Breast epithelium (tissue), 3 donors: ENCODE results near the gene C1QL2.

Experiments
- POLR2A ChIP-seq: fragments of 450-650 bp; IDR thresholded peaks from one replicate; pipeline ENCODE4 v1.6.1; 2016; ENCODE audit warnings: antibody characterized with exemption, mild to moderate bottlenecking, moderate library complexity
- POLR2AphosphoS5 ChIP-seq, 3 donors: sonication (generic); formaldehyde crosslinking; IDR thresholded peaks; one replicate each; pipeline ENCODE4 v1.6.1; 2017; ENCODE audit warnings: antibody characterized with exemption in 3 of 3
- TF ChIP-seq, protein P1 (sequence below), 3 donors: fragments of 450-650 bp; IDR thresholded peaks; one replicate each; pipeline ENCODE4 v1.5.1; 2016 to 2017; ENCODE audit warnings: antibody characterized with exemption in 3 of 3, mild to moderate bottlenecking in 3 of 3, moderate library complexity in 3 of 3

GRCh38 chr2:119197529-119198239 lies 39.1 kb upstream of the C1QL2 start:
- TF ChIP-seq POLR2A = no peak
- TF ChIP-seq, protein P1, sequence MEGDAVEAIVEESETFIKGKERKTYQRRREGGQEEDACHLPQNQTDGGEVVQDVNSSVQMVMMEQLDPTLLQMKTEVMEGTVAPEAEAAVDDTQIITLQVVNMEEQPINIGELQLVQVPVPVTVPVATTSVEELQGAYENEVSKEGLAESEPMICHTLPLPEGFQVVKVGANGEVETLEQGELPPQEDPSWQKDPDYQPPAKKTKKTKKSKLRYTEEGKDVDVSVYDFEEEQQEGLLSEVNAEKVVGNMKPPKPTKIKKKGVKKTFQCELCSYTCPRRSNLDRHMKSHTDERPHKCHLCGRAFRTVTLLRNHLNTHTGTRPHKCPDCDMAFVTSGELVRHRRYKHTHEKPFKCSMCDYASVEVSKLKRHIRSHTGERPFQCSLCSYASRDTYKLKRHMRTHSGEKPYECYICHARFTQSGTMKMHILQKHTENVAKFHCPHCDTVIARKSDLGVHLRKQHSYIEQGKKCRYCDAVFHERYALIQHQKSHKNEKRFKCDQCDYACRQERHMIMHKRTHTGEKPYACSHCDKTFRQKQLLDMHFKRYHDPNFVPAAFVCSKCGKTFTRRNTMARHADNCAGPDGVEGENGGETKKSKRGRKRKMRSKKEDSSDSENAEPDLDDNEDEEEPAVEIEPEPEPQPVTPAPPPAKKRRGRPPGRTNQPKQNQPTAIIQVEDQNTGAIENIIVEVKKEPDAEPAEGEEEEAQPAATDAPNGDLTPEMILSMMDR (IDR thresholded peaks at IDR 0.05) = no peak
- no peak for TF ChIP-seq POLR2AphosphoS5 (IDR thresholded peaks at IDR 0.05)
